HCT116 (cell line): ENCODE measurements around the gene KDM5C.

Experiments
- CBX3 ChIP-seq: IDR thresholded peaks from 2 replicates; pipeline ENCODE4 v1.6.1; 2012; ENCODE audit warnings: low read depth
- CTCF ChIP-seq, 3 experiments: fragments of 200-600 bp in 1 of 3; sonication (generic) in 1 of 3; IDR thresholded peaks in 2 of 3; conservative IDR thresholded peaks in 1 of 3; 2 replicates each; pipeline ENCODE4 v1.5.1; 2012 to 2017; ENCODE audit warnings: low read depth in 2 of 3, low read length in 2 of 3, antibody characterized with exemption in 1 of 3, borderline replicate concordance in 1 of 3, control low read depth in 1 of 3, mild to moderate bottlenecking in 1 of 3, mixed read lengths in 1 of 3, mixed run types in 1 of 3, moderate library complexity in 1 of 3; ENCODE audit not compliant: insufficient read depth in 1 of 3
- JUND ChIP-seq: IDR thresholded peaks from 2 replicates; pipeline ENCODE4 v1.6.1; 2012
- POLR2A ChIP-seq: IDR thresholded peaks from 2 replicates; pipeline ENCODE4 v1.7.0; 2011; ENCODE audit warnings: borderline replicate concordance; ENCODE audit not compliant: insufficient read depth, insufficient read length; ENCODE audit errors: extremely low read depth
- POLR2AphosphoS5 ChIP-seq: IDR thresholded peaks from 2 replicates; pipeline ENCODE4 v1.6.1; 2011; ENCODE audit warnings: mild to moderate bottlenecking, low read depth, low read length, moderate library complexity
- RAD21 ChIP-seq: IDR thresholded peaks from 2 replicates; pipeline ENCODE4 v1.6.1; 2012; ENCODE audit warnings: low read depth, mild to moderate bottlenecking
- REST ChIP-seq: IDR thresholded peaks from 2 replicates; pipeline ENCODE4 v1.6.1; 2012; ENCODE audit warnings: low read depth
- ZNF274 ChIP-seq: fragments of 200-500 bp; sonication (Bioruptor generic); IDR thresholded peaks from 2 replicates; pipeline ENCODE4 v1.6.1; 2014; ENCODE audit warnings: mild to moderate bottlenecking, low read depth, low read length, inconsistent platforms

GRCh38 chrX:53223068-53223693 lies 1.8 kb downstream of the KDM5C start:
- no peak for TF ChIP-seq CTCF (IDR thresholded peaks at IDR 0.05 in 2 of 3, conservative IDR thresholded peaks at IDR 0.05 in 1 of 3; ENCODE audit: borderline replicate concordance in 1 of 3, insufficient read depth in 1 of 3, low read depth in 2 of 3, low read length in 2 of 3)
- TF ChIP-seq RAD21 = no peak
- TF ChIP-seq POLR2AphosphoS5 = no peak
- TF ChIP-seq CBX3 = no peak
- no peak for TF ChIP-seq ZNF274
- TF ChIP-seq POLR2A = no peak
- no peak for TF ChIP-seq JUND
- no peak for TF ChIP-seq REST
